GM19238 (cell line): Measurements from ENCODE around the gene GMDS.
"Not testable (repeated sequence)": the region's sequence is repeated elsewhere in the genome, so short reads cannot be mapped to it uniquely, and the experiment has no call there.

Experiments used
- DNase-seq: peaks from one replicate; pipeline ENCODE4 v3.0.0; 2011; ENCODE audit warnings: low spot score; ENCODE audit not compliant: insufficient read length

GMDS gene

GRCh38 chr6:1868561-1869261 is 376.7 kb downstream of the GMDS start:
- peak; percentile 18 for DNase-seq

- DNase-seq: no peak
Measured at GRCh38 chr6:1867197-1867596, 378.2 kb downstream of the GMDS start.

GRCh38 chr6:1865585-1865984 is 379.8 kb downstream of the GMDS start:
- DNase-seq: no peak

DNA sequence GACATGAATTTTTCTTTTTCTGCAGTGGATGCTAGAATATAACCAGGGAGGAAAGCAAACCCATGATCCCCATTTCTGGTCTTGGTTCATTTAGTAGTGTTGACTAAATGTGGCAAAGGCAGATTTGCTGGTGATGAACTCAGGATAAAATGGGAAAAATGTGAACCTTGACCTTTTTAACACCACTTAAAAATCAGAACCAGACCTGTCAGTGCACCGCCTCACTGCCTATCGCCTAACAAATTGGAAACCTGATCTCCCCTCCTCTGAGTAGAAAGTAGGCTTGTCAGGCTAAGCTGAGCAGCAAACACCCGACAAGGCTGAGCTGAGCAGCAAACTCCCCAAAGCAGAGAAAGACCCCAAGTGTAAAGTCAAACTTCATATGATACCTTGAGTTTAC is 380.9 kb downstream of the GMDS start:
- DNase-seq: no peak

GRCh38 chr6:1862411-1862810 is 383.0 kb downstream of the GMDS start:
- DNase-seq: no peak

DNA sequence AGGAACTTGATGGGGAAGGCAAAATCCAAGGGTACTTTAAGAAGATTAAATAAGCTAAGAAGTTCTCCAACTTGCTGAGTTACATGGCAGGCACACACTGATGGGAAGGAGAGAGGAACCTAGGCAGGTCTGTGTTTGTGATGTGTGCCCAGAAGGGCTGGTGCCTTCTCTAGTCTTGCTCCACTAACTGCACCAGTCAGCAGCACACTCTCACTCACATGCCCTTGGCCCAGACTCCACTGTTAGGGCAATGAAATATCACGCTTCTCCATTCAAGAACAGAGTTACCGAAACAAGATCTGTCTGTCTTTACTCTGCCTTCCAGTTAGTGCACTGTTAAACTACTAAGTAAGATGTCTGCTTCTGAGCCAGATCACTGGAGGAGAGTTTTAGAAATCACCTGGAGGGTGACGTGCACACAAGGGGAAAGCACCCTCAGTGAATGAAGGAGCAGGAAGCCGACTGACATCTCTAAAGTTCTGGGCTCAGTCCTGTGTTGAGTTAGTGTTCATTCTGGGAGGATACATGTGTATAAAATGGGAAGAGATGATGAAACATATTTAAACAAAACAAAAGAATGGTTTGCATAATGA is 384.6 kb downstream of the GMDS start:
- no peak for DNase-seq

DNA sequence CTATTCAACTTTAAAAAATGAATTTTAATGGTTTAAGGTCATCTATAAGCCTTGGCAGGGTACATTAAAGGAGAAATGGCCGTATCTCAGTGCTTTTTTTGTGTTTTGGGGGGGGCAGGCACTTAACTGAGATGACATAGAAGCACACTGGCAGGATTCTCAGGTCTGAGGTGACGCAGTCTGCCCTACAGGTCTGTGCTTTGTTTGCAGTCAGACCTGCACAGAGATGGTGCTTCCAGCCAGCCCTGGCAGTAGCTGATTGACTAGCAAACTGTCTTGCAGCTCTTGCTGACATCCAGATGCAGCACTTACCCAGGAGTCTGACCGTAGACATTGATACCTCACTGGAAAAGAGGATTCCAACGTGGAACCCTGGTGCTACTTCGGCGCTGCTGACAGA is 386.5 kb downstream of the GMDS start:
- no peak for DNase-seq

GRCh38 chr6:1858196-1858595 is 387.2 kb downstream of the GMDS start:
- DNase-seq: no peak

GRCh38 chr6:1856381-1856780 is 389.0 kb downstream of the GMDS start:
- DNase-seq: peak; percentile 27

GRCh38 chr6:1855890-1856289 is 389.5 kb downstream of the GMDS start:
- no peak for DNase-seq

- DNase-seq: no peak
Measured at GRCh38 chr6:1854296-1854695, 391.1 kb downstream of the GMDS start.

GRCh38 chr6:1853761-1854160 is 391.6 kb downstream of the GMDS start:
- DNase-seq: no peak

DNA sequence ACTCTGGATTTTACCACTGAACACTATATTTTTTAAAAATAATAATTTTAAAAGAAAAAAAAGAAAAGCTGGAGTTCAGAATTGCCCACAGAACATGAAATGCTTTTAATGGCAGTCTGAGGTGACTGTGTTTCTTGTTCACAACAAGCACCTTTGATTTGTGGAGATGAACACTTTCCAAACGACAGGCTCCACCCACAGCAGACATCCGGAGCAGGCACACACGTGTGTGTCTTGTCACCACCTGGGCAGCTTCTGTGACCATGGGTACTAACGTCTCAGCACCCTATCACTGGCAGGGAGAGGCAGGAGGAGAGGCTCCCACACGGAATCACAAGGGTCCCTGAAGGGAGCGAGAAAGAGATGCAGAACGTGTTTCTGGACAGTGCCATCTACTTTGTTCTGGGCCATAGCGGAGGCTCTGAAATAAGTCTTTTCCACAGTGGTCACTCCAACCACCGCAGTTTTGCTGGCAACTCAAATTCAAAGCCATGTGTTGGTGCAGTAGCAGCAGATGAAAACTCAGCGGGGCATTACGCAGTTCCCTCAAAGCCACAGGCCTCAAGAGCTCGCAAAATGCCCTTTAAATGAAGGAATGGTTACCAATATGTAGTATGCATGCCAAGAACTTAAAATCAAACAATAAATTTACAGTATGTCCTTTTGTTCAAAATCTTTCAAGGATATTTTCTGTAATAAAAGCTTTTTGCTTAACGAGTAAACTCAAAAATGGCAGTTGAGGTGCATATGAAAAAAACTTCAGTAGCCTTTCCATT is 393.5 kb downstream of the GMDS start:
- no peak for DNase-seq

DNA sequence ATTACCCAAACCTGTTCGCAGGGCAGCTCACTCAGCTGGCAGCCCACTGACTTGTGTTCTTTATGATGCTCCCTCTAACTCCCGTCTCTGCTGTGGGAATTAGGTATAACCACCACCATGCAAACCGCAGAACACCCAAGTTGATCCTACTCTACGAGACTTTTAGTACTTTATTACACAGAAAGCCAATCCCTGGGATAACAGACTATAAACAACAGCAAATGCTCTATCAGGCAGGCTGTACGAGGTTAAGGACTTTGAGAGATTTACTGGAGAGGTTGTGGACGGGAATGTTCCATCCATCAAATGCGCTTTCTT is 394.6 kb downstream of the GMDS start:
- no peak for DNase-seq

- DNase-seq: no peak
Measured at GRCh38 chr6:1850121-1850839, 395.1 kb downstream of the GMDS start.

DNA sequence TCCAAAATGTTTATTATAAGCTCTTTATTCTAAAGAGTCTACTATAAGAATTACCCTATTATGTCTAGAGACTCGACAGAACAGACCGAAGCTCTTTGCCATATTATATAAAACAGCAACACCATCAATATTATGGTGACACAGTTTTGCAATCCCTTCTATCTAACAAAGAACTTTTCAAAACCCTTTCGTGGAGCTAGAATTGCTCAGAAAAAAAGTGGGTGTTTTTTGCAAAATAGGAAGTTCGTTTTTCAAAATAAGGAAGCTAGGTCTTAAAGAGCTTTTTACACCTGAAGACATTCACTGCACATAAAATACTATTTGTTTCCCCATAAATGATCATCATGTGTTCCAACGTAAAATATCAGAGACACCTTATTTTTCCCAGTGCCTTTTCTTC is 395.7 kb downstream of the GMDS start:
- DNase-seq: no peak

GRCh38 chr6:1848752-1849151 is 396.7 kb downstream of the GMDS start:
- no peak for DNase-seq

DNA sequence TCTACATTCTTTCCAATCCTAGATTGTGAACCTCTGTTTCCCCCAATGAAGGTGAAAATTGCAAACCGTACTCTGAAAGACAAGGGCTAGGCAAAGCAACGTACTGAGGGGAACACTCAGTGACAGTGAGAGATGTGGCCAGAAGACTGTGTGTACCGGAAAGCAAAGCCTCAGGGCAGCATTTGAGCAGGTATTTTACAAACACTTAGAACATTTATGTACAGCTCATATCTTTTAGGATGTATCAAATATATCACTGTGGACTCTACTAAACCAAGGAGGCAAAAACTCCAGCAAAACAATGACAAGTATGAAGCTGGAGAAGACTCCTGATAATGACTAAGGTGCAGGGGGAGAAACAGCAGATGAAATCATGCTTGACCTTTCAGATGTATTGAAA is 398.8 kb downstream of the GMDS start:
- no peak for DNase-seq

DNA sequence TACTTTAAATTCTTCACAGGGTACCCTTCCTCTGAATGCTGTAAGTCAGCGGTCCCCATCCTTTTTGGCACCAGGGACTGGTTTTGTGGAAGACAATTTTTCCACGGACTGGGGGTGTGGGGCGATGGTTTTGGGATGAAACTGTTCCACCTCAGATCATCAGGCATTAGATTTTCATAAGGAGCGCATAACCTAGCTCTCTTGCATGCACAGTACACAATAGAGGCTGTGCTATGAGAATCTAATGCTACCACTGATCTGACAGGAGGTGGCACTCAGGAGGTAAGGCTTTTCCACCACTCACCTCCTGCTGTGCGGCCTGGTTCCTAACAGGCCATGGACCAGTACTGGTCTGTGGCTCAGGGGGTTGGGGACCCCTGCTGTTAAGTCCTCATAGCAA is 399.9 kb downstream of the GMDS start:
- not testable (repeated sequence) for DNase-seq

DNA sequence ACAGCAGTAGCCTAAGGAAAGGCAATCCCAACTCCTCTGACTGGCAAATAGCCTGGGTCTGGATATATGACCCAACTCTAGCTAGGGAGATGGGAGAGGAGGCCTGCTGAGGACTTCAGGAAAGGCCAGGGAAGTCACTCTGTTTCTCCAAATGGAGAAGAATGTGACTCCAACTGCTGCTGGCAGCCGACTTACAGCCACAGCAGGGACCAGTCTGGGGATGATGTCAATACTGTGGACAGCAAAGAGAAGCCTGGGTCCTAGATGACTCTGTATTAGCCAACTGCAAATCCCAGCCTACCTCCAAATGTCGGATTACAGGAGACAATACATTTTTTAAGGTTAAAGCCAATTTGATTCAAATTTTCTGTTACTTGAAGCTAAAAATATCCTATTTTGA is 403.1 kb downstream of the GMDS start:
- no peak for DNase-seq

DNA sequence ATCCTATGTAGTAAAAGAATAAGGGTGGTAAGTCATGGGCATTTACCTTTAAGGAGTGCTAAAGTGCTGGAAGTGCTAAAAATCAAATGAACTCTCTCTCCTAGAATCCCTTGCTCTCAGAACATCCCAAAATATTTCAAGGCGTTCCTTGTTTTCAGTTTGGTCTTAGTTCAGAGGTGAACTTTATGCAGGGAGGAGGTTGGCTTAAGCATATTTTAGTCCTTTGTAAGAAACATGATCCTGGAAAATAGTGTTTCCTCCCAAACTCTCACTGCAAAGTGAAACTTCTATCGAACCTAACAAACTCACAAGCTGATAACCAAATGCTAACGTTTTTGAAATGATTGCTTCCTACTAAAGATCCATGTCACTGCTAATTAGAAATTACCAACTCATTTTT is 404.3 kb downstream of the GMDS start:
- DNase-seq: no peak

DNA sequence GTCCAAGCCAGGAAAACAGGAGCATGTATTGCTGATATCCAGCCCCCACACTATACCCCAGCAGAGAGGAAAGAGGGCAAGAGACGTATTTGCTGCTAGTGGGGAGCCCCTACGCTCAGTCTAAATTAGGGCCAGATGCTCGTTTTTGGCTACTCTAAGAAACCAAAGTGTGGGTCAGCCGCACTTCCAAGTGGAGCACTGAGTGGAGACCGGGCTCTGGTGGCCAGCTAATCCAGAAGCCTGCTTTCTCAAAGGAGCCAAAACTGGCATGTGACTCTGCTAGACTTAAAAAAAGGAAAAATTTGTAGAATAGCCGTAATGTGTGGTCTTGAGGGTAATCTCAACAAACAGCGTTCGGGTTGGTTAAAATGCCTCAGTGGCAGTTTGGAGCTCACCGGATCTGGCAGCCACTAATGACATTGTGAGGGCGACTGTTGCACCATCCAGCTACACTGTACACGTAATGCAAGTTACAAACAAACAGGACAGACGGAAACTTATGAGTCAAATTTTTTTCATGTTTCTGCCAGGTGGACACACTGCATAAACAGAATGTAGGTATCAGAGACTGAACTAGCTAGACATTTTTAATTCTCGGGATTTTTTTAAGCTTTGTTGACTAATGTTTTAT is 404.8 kb downstream of the GMDS start:
- DNase-seq: no peak
